ENCODE results near the gene SCARB1.

DNA sequence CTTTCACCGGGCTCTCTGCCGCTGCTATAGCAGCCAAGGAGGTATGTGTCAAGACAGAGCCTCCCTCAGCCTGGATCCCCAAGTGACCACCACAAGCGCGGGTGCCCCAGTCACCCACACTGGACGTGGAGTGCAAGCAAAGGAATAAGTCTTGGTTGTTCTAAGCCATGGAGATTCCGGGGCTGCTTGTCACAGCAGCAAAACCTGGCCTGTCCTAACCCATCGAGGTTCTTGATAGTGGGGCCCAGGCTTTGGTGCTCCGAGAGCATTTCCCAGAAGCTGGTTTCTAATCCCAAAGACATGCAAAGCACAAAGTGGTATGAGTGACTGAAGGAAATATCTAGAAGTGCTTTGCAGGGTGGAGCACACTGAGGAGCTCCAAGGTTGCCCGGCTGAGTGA, 51.3 kb downstream of the SCARB1 start:
- TF ChIP-seq CTCF (IDR thresholded peaks at IDR 0.05) (no peak), ZFX (IDR thresholded peaks at IDR 0.05; ENCODE audit: borderline replicate concordance) (no peak)

Measured in 22Rv1 (cell line).